GM10266 (cell line): ENCODE measurements around the gene FOLR2.

Experiments used
- DNase-seq: peaks from one replicate; pipeline ENCODE4 v3.0.0; 2012; ENCODE audit errors: extremely low spot score
- TF ChIP-seq, protein P1 (sequence below): IDR thresholded peaks from 2 replicates; pipeline ENCODE4 v1.5.1; 2012; ENCODE audit warnings: mild to moderate bottlenecking, low read depth; ENCODE audit not compliant: control insufficient read depth, insufficient read depth; ENCODE audit errors: missing control alignments

The FOLR2 gene

DNA sequence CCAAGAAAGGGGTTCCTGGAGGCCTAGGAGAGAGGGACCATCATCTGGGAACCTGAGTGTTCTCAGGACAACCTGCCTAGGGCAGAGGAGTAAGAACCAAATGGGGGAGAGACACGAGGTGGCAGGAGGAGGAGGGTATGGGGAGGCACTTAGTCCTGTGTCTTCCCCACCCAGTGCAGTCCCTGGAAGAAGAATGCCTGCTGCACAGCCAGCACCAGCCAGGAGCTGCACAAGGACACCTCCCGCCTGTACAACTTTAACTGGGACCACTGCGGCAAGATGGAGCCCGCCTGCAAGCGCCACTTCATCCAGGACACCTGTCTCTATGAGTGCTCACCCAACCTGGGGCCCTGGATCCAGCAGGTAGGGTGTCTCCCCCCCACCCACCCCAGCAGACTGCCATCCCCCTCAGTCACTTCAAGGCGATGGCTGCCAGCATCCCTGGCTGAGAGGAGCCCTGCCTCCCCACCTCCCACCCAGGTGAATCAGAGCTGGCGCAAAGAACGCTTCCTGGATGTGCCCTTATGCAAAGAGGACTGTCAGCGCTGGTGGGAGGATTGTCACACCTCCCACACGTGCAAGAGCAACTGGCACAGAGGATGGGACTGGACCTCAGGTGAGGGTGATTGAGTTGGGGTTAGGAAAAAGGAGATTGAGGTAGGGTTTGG is 4.2 kb downstream of the FOLR2 start:
- no peak for DNase-seq
- TF ChIP-seq, protein P1, sequence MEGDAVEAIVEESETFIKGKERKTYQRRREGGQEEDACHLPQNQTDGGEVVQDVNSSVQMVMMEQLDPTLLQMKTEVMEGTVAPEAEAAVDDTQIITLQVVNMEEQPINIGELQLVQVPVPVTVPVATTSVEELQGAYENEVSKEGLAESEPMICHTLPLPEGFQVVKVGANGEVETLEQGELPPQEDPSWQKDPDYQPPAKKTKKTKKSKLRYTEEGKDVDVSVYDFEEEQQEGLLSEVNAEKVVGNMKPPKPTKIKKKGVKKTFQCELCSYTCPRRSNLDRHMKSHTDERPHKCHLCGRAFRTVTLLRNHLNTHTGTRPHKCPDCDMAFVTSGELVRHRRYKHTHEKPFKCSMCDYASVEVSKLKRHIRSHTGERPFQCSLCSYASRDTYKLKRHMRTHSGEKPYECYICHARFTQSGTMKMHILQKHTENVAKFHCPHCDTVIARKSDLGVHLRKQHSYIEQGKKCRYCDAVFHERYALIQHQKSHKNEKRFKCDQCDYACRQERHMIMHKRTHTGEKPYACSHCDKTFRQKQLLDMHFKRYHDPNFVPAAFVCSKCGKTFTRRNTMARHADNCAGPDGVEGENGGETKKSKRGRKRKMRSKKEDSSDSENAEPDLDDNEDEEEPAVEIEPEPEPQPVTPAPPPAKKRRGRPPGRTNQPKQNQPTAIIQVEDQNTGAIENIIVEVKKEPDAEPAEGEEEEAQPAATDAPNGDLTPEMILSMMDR, result no peak

DNA sequence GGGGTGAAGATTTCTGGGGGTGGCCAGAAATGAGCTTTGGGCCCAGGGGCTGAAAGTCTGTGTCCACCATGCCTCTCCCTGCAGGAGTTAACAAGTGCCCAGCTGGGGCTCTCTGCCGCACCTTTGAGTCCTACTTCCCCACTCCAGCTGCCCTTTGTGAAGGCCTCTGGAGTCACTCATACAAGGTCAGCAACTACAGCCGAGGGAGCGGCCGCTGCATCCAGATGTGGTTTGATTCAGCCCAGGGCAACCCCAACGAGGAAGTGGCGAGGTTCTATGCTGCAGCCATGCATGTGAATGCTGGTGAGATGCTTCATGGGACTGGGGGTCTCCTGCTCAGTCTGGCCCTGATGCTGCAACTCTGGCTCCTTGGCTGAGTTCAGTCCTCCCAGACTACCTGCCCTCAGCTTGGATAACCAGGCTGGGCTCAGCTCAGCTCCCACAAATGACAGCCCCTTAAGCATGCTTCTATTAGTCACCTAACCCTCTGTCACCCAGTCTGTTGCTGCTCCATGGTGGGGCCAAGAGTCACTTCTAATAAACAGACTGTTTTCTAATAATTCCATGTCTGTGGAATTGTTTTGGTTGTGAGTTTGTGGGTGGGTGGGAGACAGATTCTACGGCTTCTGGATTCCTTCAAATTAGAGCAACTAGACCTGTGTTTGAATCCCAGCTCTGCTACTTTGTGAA is 4.9 kb downstream of the FOLR2 start:
- TF ChIP-seq, protein P1, result no peak
- no peak for DNase-seq

DNA sequence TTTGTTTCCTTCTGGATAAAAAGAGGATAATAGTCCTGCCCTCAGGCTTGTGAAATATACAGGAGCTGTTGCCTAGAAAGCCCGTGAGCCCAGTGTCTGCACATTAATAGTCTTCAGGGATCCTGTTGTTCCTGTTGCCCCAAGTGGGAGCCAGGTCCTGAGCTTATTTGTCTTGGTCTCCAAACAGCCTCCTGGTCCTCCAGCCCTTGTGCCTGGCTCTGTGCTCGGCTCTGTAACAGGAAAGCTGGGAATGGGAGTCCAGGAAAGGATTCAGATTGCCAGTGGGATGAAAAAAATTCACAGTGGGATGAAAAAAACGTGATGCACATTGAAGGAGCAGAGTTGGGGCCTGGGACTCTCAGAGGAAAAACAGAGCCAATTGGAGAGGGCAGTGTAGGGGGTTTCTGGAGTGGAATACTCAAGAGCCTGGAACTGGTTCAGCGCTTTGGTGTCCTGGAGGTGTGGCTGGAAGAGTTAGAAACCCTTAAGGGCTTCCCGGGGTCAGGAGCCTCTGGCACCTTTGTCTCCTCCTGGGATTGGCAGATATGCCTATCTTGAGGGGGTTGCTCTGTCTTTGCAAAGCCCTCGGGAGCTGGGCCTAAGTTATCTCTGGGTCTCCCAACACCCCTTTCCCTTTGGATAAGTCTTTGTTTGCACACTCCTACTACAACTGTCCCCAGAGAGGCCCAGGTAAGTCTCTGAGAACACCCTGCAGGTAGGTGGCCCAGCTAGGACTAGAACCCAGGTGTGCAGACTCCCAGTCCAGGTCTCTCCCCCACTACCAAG is 5.7 kb downstream of the FOLR2 start:
- peak; percentile 8 for DNase-seq
- TF ChIP-seq, protein P1, result no peak

DNA sequence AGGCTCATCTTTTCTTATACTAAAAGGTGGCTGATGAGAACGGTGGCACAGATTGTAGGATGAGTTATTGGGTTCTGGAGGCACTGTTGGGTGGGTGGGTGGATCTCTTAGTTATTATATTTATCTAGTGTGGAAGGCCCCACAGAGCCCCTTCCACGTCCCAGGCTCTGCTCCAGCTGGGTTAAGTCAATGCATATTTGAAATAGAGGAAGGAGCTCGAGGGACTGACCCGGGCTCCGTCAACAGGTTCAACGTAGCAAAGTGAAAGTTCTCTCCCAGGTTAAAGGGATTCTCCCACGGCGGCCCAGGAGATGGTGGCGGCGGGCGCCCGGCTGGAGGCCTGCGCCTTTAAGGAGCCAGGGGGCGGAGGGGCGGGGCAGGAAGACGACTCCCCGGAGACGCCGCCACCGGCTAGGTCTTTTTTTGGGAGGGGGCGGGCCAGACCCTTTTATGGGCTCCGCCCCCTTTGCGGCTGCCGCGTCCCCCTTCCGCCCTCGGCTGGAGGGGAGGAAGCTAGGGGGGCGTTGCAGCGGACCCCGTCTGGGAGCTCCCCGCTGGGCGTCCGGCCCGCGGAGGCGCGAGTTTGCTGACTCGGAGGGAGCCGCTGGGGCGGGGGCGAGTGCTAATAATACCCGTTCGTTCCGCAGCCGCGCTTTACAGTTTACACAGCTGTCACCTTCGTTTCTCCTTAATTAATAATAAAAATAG is 6.5 kb downstream of the FOLR2 start:
- TF ChIP-seq, protein P1, result no peak
- DNase-seq, result peak; percentile 93

DNA sequence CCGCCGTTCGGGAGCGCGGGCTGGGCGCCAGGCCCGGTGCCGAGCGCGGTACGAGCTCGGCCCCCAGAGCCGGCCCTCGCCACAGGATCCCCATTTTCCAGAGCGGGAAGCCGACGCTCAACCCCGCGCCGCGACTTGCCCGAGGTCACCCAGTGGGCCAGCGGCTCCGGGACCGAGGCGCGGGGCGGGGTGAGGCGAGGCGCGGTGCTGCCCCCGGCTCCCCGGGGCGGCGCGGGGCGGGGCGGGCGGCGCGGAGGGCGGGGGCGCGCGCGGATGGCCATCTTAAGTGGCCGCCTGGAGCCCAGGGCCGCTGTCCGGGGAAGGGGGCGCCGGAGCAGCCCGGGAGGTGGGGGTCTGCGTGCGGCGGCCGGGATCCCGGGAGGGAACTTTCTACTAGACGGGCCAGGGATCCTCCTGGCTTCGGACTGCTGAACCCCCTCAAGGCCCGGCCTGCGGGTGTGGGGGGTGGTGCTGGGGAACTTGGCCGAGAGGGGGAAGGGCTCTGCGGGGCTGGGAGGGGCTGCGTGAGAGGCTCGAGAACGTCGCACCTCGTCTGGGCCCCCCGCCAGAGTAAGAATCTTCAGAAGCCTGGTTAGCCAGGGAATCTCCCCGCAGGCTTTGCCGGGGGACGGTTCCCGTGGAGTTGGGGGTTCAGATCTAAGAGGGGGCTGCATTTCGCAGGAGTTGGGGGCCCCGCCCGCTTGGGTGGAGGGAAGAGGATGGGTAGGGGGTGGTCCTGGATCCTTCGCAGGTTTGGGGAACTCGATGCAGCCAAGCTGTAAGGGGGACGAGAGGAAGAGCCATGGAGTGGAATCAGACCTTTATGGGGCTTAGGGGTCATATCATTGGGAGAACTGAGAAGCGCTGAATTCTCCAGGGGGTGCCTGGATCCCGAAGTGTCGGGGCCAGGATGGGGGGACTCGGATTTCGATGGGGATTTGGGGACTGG is 7.3 kb downstream of the FOLR2 start:
- peak; percentile 83 for DNase-seq
- TF ChIP-seq, protein P1, result no peak

DNA sequence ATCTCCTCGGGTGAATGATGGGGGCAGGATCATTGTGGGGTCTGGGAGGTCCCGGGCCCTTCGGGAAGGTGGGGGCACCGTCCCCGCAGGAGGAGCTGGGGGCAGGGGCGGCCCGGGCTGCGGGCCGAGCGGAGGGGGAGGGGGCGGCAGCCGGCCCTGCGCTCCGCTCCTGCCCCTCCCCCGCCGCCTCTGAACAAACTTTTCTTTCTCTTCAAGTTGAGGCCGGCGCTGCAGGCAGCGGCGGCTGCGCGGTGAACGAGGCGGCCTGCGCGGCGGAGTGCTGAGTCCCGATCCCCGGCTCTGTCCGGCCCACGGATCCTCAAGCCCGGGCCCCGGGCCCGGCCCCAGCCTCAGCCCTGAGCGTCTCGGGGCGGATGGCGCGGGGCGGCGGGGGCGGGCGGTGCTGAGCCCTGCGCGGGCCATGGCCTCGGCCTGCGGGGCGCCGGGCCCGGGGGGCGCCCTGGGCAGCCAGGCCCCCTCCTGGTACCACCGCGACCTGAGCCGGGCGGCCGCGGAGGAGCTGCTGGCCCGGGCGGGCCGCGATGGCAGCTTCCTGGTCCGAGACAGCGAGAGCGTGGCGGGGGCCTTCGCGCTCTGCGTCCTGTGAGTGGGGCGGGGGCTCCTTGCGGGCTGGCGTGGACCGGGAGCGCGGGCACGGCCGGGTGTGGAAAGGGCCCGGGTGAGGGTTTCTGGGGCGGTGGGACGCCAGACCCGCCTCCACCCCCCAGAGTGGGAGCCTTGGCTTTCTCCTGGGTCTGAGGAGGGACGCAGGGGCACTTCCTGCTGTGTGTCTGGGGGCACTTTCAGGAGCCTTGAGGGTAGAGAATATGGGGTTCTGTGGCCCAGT is 8.2 kb downstream of the FOLR2 start, which contains the start of gene INPPL1:
TSS of gene INPPL1 (plus strand) at position 204 of the 847 bp plus-strand sequence. CDS start at position 422, 218 bp downstream.
- TF ChIP-seq, protein P1, result no peak
- DNase-seq, result peak; percentile 50
